ENCODE results near the gene CASP12.

DNA sequence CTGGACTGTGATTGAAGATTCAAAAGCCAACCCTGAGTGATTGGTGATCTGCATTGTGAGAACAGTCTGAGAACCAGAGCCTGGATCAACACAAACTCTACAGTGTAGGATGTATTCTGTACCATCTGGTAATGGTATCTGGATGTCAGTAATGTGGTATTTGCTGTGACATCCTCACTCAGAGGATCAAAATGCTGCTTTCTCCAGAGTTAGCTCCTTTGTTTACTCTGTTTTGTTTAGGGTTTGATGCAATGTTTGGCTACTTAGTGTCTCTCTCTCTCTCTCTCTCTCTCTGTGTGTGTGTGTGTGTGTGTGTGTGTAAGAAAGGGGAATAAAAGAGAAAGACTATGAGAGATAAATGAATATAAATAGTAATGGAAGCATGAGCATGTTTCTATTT is 45.8 kb upstream of the CASP12 start:
- TF ChIP-seq EZH2 (IDR thresholded peaks at IDR 0.05; ENCODE audit: low read depth), result no peak
- TF ChIP-seq, protein P1, sequence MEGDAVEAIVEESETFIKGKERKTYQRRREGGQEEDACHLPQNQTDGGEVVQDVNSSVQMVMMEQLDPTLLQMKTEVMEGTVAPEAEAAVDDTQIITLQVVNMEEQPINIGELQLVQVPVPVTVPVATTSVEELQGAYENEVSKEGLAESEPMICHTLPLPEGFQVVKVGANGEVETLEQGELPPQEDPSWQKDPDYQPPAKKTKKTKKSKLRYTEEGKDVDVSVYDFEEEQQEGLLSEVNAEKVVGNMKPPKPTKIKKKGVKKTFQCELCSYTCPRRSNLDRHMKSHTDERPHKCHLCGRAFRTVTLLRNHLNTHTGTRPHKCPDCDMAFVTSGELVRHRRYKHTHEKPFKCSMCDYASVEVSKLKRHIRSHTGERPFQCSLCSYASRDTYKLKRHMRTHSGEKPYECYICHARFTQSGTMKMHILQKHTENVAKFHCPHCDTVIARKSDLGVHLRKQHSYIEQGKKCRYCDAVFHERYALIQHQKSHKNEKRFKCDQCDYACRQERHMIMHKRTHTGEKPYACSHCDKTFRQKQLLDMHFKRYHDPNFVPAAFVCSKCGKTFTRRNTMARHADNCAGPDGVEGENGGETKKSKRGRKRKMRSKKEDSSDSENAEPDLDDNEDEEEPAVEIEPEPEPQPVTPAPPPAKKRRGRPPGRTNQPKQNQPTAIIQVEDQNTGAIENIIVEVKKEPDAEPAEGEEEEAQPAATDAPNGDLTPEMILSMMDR (conservative IDR thresholded peaks at IDR 0.05), result no peak
